Fibroblast of villous mesenchyme (primary cell): ENCODE results near the gene VGLL4. TPM values are rescaled to one million over a fixed set of nuclear protein-coding genes. Genes with fewer than 3 reads are reported as not detected.
A peak's percentile ranks its signal among the peaks of the same experiment; 100 is the strongest.
"Not testable (repeated sequence)": the region's sequence is repeated elsewhere in the genome, so short reads cannot be mapped to it uniquely, and the experiment has no call there.

Experiments used
- DNase-seq: peaks from one replicate; pipeline ENCODE4 v3.0.0-alpha.2; 2010; ENCODE audit warnings: low read depth
- H3K4me3 ChIP-seq: 2 replicates; pipeline ENCODE4 v1.5.1; 2011; ENCODE audit warnings: low read depth, mild to moderate bottlenecking, low read length
- total RNA-seq: library from RNA; depleted of rRNA; stranded (reverse); fragments of >200 nt; gene quantifications from 2 replicates; pipeline ENCODE4 v1.2.3, GENCODE V29; 2012
- TF ChIP-seq, protein P1 (sequence below): IDR thresholded peaks from 2 replicates; pipeline ENCODE4 v1.5.1; 2012; ENCODE audit warnings: low read depth, mild to moderate bottlenecking, low read length; ENCODE audit not compliant: insufficient read depth

VGLL4 gene
- total RNA-seq, 1 donor = 65.6 TPM

DNA sequence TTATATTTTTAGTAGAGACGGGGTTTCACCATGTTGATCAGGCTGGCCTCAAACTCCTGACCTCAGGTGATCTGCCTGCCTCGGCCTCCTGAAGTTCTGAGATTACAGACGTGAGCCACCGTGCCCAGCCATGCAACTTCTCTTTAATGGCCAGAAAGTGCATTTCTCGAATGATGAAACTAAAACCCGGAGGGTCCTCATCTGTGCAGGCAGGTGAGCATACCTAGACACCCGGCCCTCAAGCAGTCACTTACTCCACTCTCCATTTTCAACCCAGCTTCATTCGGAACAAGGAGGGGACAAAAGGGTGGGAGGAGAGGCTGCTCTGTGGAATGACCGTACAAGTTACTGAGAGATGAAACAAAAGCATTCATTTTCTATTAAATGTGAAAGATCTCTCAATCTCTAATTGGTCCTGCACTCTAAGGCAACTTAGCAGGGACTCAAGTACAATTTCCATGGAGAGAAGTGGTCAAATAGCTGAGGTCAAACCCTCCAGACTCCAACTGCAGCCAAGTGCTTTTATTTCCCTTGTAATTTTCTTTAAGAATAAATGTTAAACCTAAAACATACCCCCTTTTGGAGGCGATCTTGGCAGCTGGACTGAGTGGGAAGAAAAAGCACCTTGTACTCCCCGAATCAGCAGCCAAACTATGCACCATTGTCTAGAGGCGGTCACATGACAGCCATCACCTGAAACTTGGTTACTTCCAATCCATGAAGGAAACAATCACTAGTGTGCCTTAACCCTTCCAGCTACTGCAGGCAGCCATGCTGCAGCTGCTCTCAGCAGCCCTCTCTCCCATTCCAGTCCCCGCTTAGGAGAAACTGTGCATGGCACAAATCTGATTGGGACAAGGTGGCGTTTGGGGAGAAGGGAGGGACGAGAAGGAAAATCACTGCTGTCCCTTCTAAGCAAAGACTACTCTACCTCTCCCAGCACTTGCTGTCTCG is 62.2 kb downstream of the VGLL4 start:
- peak overlapping the region; percentile 53 for H3K4me3 ChIP-seq
- no peak for DNase-seq
- TF ChIP-seq, protein P1, sequence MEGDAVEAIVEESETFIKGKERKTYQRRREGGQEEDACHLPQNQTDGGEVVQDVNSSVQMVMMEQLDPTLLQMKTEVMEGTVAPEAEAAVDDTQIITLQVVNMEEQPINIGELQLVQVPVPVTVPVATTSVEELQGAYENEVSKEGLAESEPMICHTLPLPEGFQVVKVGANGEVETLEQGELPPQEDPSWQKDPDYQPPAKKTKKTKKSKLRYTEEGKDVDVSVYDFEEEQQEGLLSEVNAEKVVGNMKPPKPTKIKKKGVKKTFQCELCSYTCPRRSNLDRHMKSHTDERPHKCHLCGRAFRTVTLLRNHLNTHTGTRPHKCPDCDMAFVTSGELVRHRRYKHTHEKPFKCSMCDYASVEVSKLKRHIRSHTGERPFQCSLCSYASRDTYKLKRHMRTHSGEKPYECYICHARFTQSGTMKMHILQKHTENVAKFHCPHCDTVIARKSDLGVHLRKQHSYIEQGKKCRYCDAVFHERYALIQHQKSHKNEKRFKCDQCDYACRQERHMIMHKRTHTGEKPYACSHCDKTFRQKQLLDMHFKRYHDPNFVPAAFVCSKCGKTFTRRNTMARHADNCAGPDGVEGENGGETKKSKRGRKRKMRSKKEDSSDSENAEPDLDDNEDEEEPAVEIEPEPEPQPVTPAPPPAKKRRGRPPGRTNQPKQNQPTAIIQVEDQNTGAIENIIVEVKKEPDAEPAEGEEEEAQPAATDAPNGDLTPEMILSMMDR = no peak

DNA sequence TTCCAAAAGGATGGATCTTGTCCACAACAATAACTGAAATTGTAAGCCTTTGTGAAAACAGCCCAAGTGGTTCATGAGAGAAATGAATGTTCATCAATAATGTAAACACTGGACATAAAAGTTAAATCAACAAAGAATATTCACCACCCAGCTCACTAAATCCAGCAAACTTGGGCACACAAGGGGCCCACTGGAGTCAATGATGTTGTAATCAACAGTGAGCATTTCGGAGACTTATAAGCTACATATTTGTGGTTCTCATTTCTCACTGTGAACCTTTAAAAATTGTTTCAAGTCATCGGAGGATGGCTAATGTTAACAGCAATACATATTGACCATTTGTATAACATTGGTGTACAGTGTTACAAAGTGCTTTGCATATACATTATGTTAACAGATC is 63.1 kb downstream of the VGLL4 start:
- TF ChIP-seq, protein P1 = no peak
- DNase-seq = peak; percentile 58
- no peak overlapping the region for H3K4me3 ChIP-seq

DNA sequence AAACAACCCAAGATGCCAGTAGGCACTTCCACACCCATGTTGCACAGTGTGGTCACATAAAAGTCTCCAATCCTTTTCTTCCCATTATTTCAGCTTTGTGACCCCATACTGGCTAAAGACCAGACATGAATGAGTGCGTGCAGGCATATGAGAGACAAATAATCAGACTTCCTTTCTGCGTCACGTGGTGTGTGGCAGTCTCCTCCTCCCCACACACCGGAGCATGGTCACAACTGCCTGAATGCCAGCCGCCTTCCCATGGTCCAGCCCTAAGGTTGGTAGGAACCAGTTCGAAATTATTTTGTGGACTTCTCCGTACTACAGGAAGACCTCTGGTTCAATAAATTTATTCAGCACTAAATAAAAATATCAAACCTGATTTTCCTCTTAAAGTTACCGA is 65.5 kb downstream of the VGLL4 start:
- no peak overlapping the region for H3K4me3 ChIP-seq
- no peak for DNase-seq
- TF ChIP-seq, protein P1 = no peak

DNA sequence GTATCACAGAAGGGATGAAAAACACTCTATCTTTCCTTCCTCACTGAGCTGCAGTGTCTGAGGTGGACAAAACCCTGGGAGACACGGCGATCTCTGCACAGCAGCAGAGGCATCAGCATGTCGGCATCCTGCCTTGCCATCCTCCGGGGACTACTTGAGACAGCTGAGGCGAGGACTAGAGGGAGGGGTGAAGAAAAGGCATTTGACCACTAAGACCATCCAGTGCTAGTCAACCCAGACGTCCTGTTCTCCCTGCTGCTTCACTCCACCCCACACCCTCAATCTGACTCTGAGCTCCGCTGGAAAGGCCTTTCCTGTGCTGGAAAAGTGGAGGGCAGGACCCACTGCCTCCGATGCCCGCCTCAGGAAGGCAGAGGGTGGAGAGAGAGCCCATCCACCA is 67.3 kb downstream of the VGLL4 start:
- no peak for DNase-seq
- TF ChIP-seq, protein P1 = no peak
- no peak overlapping the region for H3K4me3 ChIP-seq

DNA sequence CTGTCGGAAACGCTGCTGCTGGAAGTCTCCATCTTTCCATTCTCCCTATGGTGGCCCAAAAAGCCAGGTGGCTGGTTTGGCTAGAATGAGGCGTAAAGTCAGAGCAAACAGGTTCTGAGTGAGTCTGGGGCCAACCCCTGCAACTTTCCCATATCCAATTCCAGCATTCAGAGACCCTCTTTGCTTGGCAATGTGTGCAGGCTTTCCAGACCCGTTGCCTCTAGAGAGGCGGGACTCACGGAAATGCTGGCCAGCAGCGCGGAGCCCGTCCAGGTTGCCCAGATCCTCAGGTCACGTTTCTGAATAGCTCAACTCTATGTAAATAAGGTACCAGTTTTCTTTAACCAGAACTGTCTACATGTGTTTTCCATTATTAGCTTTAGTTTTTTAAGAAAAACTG is 68.0 kb downstream of the VGLL4 start:
- TF ChIP-seq, protein P1 = no peak
- no peak overlapping the region for H3K4me3 ChIP-seq
- DNase-seq = no peak

DNA sequence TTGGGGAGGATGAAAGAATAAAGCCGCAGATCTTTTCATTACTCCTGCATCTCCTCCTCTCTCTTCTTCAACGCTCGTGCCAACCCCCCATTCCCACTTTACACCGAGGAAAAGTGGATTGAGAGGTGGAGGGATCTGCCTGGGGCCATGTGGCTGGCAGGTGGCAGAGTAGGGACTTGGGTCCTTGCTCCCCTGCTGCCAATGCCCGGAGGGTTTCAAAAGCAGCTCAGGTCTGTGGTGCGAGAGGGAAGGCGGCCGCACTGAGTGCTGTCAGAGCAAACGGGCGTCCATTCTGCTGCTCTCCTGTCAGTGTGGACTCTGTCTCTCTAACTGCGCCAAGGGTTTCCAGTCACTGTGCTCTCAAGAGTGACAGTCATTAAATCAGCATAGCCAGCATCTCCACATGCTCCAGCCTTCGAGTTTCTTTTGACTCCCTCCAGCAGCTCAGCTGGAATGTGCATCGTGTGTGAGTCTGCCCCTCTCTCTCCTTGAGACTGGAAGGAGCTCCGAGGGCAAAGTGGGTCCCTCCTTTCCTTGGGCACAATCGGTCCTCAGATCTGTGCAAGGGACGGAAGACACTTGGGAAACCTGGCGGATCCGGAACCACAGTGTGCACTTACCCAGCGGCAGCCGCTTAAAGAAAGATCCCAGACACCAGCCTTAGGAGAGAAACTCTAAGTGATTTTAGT is 68.6 kb downstream of the VGLL4 start:
- H3K4me3 ChIP-seq = no peak overlapping the region
- TF ChIP-seq, protein P1 = no peak
- no peak for DNase-seq

DNA sequence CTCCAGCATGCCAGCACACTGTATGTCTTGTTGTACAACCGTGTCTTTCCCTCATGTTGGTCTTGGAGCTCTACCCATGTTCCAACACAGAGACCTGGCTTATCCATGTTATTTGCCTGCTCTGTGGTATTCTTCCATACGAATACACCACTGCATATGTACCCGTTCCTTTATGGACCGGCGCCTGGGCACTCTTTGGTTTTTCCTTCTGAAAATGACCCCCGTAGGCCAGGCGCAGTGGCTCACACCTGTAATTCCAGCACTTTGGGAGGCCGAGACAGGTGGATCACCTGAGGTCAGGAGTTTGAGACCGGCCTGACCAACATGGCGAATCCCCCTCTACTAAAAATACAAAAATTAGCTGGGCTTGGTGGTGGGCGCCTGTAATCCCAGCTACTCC is 71.1 kb downstream of the VGLL4 start:
- DNase-seq = not testable (repeated sequence)

More for the DNA sequence above, 71.1 kb downstream of the VGLL4 start:
- H3K4me3 ChIP-seq = not testable (repeated sequence)
